ENCODE results near the gene PBX1. TPM values are rescaled to one million over a fixed set of nuclear protein-coding genes. Genes with fewer than 3 reads are reported as not detected.

Gene PBX1
- total and polyA plus RNA-seq, 10 of the 15 experiments (the other 5 are each of a cell fraction or from before 2014, with no cell fraction given) = 0.05 to 0.28 (median 0.11) TPM; not detected in 5

DNA sequence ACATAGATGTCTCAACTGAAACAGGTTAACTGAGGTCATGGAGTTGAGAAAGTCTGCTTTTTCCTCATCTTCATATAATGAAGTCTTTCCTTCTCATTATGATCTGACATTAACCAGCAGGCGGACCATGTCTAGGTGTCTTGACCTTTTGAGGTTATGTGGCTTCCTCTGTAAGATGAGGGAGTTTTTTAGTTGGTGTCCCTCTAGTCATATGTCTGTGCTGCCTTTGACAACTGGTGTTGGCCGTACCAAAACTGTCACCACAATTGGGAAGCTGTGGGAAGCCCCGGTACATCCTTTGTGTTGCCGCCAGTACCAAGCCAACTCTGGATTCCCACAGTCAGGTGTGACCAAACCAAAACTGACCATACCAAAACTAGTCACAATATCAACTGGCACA lies 105.1 kb downstream of the PBX1 start (continued):
- 0 out of 2 replicates have a peak, but pooled peaks have one; percentile 28 for TF ChIP-seq BMI1 (IDR thresholded peaks at IDR 0.05; ENCODE audit: borderline replicate concordance)
- no peak for TF ChIP-seq YBX1 (IDR thresholded peaks at IDR 0.05)
- TF ChIP-seq, protein P1, sequence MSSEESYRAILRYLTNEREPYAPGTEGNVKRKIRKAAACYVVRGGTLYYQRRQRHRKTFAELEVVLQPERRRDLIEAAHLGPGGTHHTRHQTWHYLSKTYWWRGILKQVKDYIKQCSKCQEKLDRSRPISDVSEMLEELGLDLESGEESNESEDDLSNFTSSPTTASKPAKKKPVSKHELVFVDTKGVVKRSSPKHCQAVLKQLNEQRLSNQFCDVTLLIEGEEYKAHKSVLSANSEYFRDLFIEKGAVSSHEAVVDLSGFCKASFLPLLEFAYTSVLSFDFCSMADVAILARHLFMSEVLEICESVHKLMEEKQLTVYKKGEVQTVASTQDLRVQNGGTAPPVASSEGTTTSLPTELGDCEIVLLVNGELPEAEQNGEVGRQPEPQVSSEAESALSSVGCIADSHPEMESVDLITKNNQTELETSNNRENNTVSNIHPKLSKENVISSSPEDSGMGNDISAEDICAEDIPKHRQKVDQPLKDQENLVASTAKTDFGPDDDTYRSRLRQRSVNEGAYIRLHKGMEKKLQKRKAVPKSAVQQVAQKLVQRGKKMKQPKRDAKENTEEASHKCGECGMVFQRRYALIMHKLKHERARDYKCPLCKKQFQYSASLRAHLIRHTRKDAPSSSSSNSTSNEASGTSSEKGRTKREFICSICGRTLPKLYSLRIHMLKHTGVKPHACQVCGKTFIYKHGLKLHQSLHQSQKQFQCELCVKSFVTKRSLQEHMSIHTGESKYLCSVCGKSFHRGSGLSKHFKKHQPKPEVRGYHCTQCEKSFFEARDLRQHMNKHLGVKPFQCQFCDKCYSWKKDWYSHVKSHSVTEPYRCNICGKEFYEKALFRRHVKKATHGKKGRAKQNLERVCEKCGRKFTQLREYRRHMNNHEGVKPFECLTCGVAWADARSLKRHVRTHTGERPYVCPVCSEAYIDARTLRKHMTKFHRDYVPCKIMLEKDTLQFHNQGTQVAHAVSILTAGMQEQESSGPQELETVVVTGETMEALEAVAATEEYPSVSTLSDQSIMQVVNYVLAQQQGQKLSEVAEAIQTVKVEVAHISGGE (CRISPR knock-in tag; IDR thresholded peaks at IDR 0.05) = no peak
- TF ChIP-seq POLR2AphosphoS2 (IDR thresholded peaks at IDR 0.05; ENCODE audit: low read depth, low read length) = no peak
- no peak for TF ChIP-seq SREBF1 (IDR thresholded peaks at IDR 0.05; ENCODE audit: low read length)
- TF ChIP-seq RAD21 (IDR thresholded peaks at IDR 0.05; ENCODE audit: insufficient read depth, low read depth, low read length) = no peak
- TF ChIP-seq PAX5 (IDR thresholded peaks at IDR 0.05; ENCODE audit: borderline replicate concordance, low read depth, low read length) = no peak
- TF ChIP-seq, protein P2, sequence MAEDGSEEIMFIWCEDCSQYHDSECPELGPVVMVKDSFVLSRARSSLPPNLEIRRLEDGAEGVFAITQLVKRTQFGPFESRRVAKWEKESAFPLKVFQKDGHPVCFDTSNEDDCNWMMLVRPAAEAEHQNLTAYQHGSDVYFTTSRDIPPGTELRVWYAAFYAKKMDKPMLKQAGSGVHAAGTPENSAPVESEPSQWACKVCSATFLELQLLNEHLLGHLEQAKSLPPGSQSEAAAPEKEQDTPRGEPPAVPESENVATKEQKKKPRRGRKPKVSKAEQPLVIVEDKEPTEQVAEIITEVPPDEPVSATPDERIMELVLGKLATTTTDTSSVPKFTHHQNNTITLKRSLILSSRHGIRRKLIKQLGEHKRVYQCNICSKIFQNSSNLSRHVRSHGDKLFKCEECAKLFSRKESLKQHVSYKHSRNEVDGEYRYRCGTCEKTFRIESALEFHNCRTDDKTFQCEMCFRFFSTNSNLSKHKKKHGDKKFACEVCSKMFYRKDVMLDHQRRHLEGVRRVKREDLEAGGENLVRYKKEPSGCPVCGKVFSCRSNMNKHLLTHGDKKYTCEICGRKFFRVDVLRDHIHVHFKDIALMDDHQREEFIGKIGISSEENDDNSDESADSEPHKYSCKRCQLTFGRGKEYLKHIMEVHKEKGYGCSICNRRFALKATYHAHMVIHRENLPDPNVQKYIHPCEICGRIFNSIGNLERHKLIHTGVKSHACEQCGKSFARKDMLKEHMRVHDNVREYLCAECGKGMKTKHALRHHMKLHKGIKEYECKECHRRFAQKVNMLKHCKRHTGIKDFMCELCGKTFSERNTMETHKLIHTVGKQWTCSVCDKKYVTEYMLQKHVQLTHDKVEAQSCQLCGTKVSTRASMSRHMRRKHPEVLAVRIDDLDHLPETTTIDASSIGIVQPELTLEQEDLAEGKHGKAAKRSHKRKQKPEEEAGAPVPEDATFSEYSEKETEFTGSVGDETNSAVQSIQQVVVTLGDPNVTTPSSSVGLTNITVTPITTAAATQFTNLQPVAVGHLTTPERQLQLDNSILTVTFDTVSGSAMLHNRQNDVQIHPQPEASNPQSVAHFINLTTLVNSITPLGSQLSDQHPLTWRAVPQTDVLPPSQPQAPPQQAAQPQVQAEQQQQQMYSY (CRISPR knock-in tag; IDR thresholded peaks at IDR 0.05) = no peak
- no peak for TF ChIP-seq SMARCA5 (IDR thresholded peaks at IDR 0.05)
- TF ChIP-seq NFXL1 (IDR thresholded peaks at IDR 0.05; ENCODE audit: borderline replicate concordance) = no peak
- no peak for TF ChIP-seq TAF1 (IDR thresholded peaks at IDR 0.05; ENCODE audit: borderline replicate concordance, low read depth, low read length)
- no peak for TF ChIP-seq SIX5 (IDR thresholded peaks at IDR 0.05; ENCODE audit: low read depth, low read length, severe bottlenecking)
- peak; percentile 43; the same call in 1 of the 2 replicates for TF ChIP-seq DPF2 (IDR thresholded peaks at IDR 0.05)
- TF ChIP-seq PAX8 (IDR thresholded peaks at IDR 0.05) = no peak
- TF ChIP-seq, protein P3, sequence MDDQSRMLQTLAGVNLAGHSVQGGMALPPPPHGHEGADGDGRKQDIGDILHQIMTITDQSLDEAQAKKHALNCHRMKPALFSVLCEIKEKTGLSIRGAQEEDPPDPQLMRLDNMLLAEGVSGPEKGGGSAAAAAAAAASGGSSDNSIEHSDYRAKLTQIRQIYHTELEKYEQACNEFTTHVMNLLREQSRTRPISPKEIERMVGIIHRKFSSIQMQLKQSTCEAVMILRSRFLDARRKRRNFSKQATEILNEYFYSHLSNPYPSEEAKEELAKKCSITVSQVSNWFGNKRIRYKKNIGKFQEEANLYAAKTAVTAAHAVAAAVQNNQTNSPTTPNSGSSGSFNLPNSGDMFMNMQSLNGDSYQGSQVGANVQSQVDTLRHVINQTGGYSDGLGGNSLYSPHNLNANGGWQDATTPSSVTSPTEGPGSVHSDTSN (IDR thresholded peaks at IDR 0.05; ENCODE audit: insufficient replicate concordance, low read depth, low read length) = no peak
- no peak for TF ChIP-seq ETV6 (conservative IDR thresholded peaks at IDR 0.05 in 1 of 2, IDR thresholded peaks at IDR 0.05 in 1 of 2; ENCODE audit: borderline replicate concordance in 1 of 2, low read depth in 1 of 2)
- TF ChIP-seq MXI1 (IDR thresholded peaks at IDR 0.05; ENCODE audit: low read depth, low read length) = no peak
- TF ChIP-seq, protein P4, sequence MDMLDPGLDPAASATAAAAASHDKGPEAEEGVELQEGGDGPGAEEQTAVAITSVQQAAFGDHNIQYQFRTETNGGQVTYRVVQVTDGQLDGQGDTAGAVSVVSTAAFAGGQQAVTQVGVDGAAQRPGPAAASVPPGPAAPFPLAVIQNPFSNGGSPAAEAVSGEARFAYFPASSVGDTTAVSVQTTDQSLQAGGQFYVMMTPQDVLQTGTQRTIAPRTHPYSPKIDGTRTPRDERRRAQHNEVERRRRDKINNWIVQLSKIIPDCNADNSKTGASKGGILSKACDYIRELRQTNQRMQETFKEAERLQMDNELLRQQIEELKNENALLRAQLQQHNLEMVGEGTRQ (IDR thresholded peaks at IDR 0.05; ENCODE audit: borderline replicate concordance, low read depth, low read length) = no peak
- no peak for TF ChIP-seq ATF7 (IDR thresholded peaks at IDR 0.05; ENCODE audit: low read depth)
- TF ChIP-seq KAT2A (conservative IDR thresholded peaks at IDR 0.05; ENCODE audit: control insufficient read depth, low read depth, low read length) = no peak
- TF ChIP-seq IKZF2 (IDR thresholded peaks at IDR 0.05) = peak in 1 of 2 experiments; percentile 39; a peak in 3 of 4 replicates
